Measurements from ENCODE around the gene PFN3.

DNA sequence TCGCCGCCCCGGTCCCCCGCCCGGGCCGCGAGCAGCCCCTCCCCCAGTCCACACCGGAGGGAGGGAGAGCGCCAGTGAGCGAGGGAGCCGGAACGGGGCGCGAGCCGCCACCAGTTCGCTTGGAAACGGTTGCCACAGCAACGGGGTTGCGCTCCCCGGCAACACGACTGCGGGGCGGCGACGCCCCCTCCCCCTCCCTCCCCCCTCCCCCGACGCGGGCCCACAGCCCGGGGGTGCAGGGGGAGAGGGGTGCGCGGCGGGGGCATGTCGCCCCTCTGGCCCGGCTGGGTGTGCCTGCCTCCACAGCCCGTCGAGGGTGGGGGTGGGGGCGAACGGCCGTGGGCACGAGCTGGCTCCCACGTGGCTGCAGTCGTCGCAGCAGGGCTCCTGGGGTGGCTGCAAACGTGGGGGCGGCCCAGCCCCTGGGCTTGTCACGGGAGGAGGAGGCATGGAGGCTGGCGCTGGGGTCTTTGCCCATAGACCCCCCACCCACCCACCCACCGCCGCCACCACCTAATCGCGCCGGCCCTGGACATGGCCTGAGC, 46.7 kb upstream of the PFN3 start:
- no peak for TF ChIP-seq POLR2A (IDR thresholded peaks at IDR 0.05)
- TF ChIP-seq, protein P1, sequence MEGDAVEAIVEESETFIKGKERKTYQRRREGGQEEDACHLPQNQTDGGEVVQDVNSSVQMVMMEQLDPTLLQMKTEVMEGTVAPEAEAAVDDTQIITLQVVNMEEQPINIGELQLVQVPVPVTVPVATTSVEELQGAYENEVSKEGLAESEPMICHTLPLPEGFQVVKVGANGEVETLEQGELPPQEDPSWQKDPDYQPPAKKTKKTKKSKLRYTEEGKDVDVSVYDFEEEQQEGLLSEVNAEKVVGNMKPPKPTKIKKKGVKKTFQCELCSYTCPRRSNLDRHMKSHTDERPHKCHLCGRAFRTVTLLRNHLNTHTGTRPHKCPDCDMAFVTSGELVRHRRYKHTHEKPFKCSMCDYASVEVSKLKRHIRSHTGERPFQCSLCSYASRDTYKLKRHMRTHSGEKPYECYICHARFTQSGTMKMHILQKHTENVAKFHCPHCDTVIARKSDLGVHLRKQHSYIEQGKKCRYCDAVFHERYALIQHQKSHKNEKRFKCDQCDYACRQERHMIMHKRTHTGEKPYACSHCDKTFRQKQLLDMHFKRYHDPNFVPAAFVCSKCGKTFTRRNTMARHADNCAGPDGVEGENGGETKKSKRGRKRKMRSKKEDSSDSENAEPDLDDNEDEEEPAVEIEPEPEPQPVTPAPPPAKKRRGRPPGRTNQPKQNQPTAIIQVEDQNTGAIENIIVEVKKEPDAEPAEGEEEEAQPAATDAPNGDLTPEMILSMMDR (IDR thresholded peaks at IDR 0.05) = no peak

Measured in gastroesophageal sphincter (tissue), 3 donors.